HEK293T (cell line): ENCODE data around the gene SUPT5H.

Experiments
- CTCF ChIA-PET: fragments of 350-600 bp; formaldehyde crosslinking; extraction: SDS; loops from one replicate; lab custom pipeline; 2021; ENCODE audit warnings: antibody characterized with exemption, inconsistent platforms; lab: Yijun Ruan, JAX
- POLR2A ChIA-PET: fragments of 350-600 bp; formaldehyde crosslinking; extraction: SDS; loops from one replicate; lab custom pipeline; 2020; ENCODE audit warnings: antibody characterized with exemption, inconsistent platforms; lab: Yijun Ruan, JAX
- DNase-seq: peaks from one replicate; pipeline ENCODE4 v3.0.0; 2012; ENCODE audit warnings: mixed read lengths; ENCODE audit errors: extremely low spot score
- ARNT ChIP-seq: fragments of 450-650 bp; IDR thresholded peaks from 2 replicates; pipeline ENCODE4 v1.6.1; 2017; ENCODE audit warnings: mild to moderate bottlenecking
- BHLHE40 ChIP-seq: fragments of 450-650 bp; IDR thresholded peaks from 2 replicates; pipeline ENCODE4 v1.6.1; 2016; ENCODE audit warnings: mild to moderate bottlenecking, moderate library complexity, borderline replicate concordance
- CTBP1 ChIP-seq: fragments of 450-650 bp; IDR thresholded peaks from 2 replicates; pipeline ENCODE4 v1.6.1; 2016; ENCODE audit warnings: borderline replicate concordance
- ELF4 ChIP-seq: fragments of 450-650 bp; IDR thresholded peaks from 2 replicates; pipeline ENCODE4 v1.6.1; 2017; ENCODE audit warnings: antibody characterized with exemption
- FOXA1 ChIP-seq: fragments of 450-650 bp; IDR thresholded peaks from 2 replicates; pipeline ENCODE4 v1.6.1; 2016; ENCODE audit warnings: mild to moderate bottlenecking
- FOXK2 ChIP-seq: fragments of 450-650 bp; IDR thresholded peaks from 2 replicates; pipeline ENCODE4 v1.6.1; 2016; ENCODE audit warnings: mild to moderate bottlenecking
- FOXM1 ChIP-seq: fragments of 450-650 bp; IDR thresholded peaks from 2 replicates; pipeline ENCODE4 v1.6.1; 2017; ENCODE audit warnings: mild to moderate bottlenecking, borderline replicate concordance
- HDGF ChIP-seq: fragments of 450-650 bp; IDR thresholded peaks from 2 replicates; pipeline ENCODE4 v1.6.1; 2017; ENCODE audit warnings: antibody characterized with exemption, borderline replicate concordance
- L3MBTL2 ChIP-seq: fragments of 450-650 bp; conservative IDR thresholded peaks from 2 replicates; pipeline ENCODE4 v1.6.1; 2016; ENCODE audit warnings: mild to moderate bottlenecking
- LEF1 ChIP-seq: fragments of 450-650 bp; IDR thresholded peaks from 2 replicates; pipeline ENCODE4 v1.6.1; 2017; ENCODE audit warnings: mild to moderate bottlenecking, borderline replicate concordance
- NFRKB ChIP-seq: fragments of 450-650 bp; IDR thresholded peaks from 2 replicates; pipeline ENCODE4 v1.6.1; 2016; ENCODE audit warnings: mild to moderate bottlenecking, moderate library complexity
- PKNOX1 ChIP-seq: fragments of 450-650 bp; IDR thresholded peaks from 2 replicates; pipeline ENCODE4 v1.6.1; 2016
- SP1 ChIP-seq: fragments of 450-650 bp; IDR thresholded peaks from 2 replicates; pipeline ENCODE4 v1.6.1; 2017
- SUZ12 ChIP-seq: fragments of 450-650 bp; IDR thresholded peaks from 2 replicates; pipeline ENCODE4 v1.6.1; 2016; ENCODE audit warnings: mild to moderate bottlenecking
- TARDBP ChIP-seq: fragments of 450-650 bp; IDR thresholded peaks from 2 replicates; pipeline ENCODE4 v1.6.1; 2016
- ZNF384 ChIP-seq: fragments of 450-650 bp; IDR thresholded peaks from 2 replicates; pipeline ENCODE4 v1.6.1; 2016

SUPT5H gene

GRCh38 chr19:39517432-39517831, 72.0 kb downstream of the SUPT5H start:
- TF ChIP-seq PKNOX1 (no peak), FOXA1 (no peak), LEF1 (no peak), L3MBTL2 (no peak), ZNF384 (no peak), NFRKB (no peak), SUZ12 (no peak), ELF4 (no peak), BHLHE40 (no peak), FOXK2 (no peak), TARDBP (no peak), ARNT (no peak), FOXM1 (no peak), HDGF (no peak), SP1 (no peak)
- CTCF ChIA-PET = no interaction called here
- POLR2A ChIA-PET = interaction anchor here (1.6 kb wide), 1 partner anchor 19 kb away, joined by 4 read pairs; the partner anchor contains the start of gene DLL3

DNA sequence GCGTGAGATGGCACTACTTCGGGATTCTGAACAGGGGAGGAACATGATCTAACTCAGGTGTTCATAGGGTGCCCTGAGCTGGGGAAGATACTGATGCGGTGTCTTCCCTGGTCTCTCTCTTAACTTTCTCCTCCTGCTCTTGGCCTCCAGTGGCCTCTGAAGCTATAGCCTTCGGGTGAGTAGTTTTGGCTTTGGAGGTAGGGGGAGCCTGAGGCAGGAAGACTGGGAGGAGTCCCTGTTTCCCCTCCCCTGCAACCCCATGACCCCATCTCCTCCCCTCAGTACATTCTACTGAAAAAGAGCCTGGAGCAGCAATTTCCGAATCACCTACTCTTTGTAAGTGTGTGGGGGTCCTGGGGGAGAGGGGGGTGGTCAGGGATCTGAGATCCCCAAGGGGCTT, 73.1 kb downstream of the SUPT5H start:
- ChIA-PET POLR2A (interaction anchor here (0.6 to 1.6 kb wide), 4 partner anchors 9 to 28 kb away, joined by 3 to 5 read pairs (median 4); partner anchors contain the start of genes DLL3 and EID2B), CTCF (no interaction called here)
- TF ChIP-seq LEF1 (no peak), FOXK2 (no peak), ARNT (no peak), FOXA1 (no peak), ELF4 (no peak), L3MBTL2 (no peak), PKNOX1 (no peak), FOXM1 (no peak), HDGF (no peak), TARDBP (no peak), ZNF384 (no peak), NFRKB (no peak)
- DNase-seq = no peak

More at GRCh38 chr19:39517432-39517831, 72.0 kb downstream of the SUPT5H start:
- no peak for DNase-seq

- ChIA-PET CTCF (no interaction called here), POLR2A (interaction anchor here (0.6 to 1.6 kb wide), 4 partner anchors 10 to 27 kb away, joined by 3 to 5 read pairs (median 4); partner anchors contain the start of genes DLL3 and EID2B)
- TF ChIP-seq SUZ12 = no peak
- no peak for TF ChIP-seq NFRKB
- no peak for TF ChIP-seq ZNF384
- no peak for TF ChIP-seq FOXK2
- no peak for TF ChIP-seq CTBP1
- TF ChIP-seq ARNT = no peak
- no peak for TF ChIP-seq ELF4
- TF ChIP-seq PKNOX1 = no peak
- no peak for TF ChIP-seq TARDBP
- no peak for TF ChIP-seq FOXM1
- TF ChIP-seq SP1 = no peak
- no peak for TF ChIP-seq FOXA1
- TF ChIP-seq BHLHE40 = no peak
- no peak for TF ChIP-seq L3MBTL2
- no peak for TF ChIP-seq HDGF
- TF ChIP-seq LEF1 = no peak
- DNase-seq = no peak
Measured at GRCh38 chr19:39518975-39519374, 73.6 kb downstream of the SUPT5H start.

- CTCF ChIA-PET = interaction anchor here (0.6 kb wide), 1 partner anchor 128 kb away, joined by 4 read pairs; no protein-coding TSS in a partner anchor
- no peak for DNase-seq
- POLR2A ChIA-PET = interaction anchor here (0.9 to 1.2 kb wide), 3 partner anchors 9 to 23 kb away, joined by 3 to 5 read pairs (median 4); partner anchors contain the start of genes DLL3 and EID2B
- TF ChIP-seq SUZ12 (no peak), CTBP1 (no peak), TARDBP (no peak), ZNF384 (peak; percentile 49), BHLHE40 (no peak), HDGF (no peak), ARNT (no peak), FOXK2 (no peak)
Measured at GRCh38 chr19:39520541-39521484, 75.4 kb downstream of the SUPT5H start.

DNA sequence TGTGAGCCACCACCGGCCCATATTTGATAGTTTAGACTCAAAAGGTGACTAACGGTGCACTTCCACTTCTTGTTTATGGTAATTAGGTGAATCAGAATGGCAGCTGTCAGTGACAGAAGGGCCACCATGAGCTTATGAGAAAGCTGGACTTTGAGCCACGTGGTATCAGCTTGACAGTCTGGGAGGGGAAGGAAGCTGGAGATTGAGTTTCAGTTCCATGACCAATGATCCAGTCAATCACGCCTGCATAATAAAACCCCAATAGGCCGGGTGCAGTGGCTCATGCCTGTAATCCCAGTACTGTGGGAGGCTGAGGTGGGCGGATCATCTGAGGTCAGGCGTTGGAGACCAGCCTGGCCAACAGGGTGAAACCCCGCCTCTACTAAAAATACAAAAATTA, 79.1 kb downstream of the SUPT5H start:
- POLR2A ChIA-PET = no interaction called here
- CTCF ChIA-PET = interaction anchor here (0.7 kb wide), 1 partner anchor 89 kb away, joined by 3 read pairs; the partner anchor contains the start of gene RPS16
- TF ChIP-seq ELF4 (no peak), L3MBTL2 (no peak), CTBP1 (no peak), PKNOX1 (peak; percentile 48; the same call in 1 of the 2 replicates), ARNT (no peak), TARDBP (no peak), HDGF (no peak), FOXK2 (no peak), ZNF384 (no peak)
- no peak for DNase-seq
